GM12801 (cell line): ENCODE data around the gene TBC1D20.

Experiments
- TF ChIP-seq, protein P1 (sequence below): IDR thresholded peaks from one replicate; pipeline ENCODE4 v1.5.1; 2011; ENCODE audit warnings: control low read depth; ENCODE audit not compliant: insufficient read length; ENCODE audit errors: extremely low read depth

The TBC1D20 gene

GRCh38 chr20:396619-397431 lies 65.5 kb downstream of the TBC1D20 start:
- TF ChIP-seq, protein P1, sequence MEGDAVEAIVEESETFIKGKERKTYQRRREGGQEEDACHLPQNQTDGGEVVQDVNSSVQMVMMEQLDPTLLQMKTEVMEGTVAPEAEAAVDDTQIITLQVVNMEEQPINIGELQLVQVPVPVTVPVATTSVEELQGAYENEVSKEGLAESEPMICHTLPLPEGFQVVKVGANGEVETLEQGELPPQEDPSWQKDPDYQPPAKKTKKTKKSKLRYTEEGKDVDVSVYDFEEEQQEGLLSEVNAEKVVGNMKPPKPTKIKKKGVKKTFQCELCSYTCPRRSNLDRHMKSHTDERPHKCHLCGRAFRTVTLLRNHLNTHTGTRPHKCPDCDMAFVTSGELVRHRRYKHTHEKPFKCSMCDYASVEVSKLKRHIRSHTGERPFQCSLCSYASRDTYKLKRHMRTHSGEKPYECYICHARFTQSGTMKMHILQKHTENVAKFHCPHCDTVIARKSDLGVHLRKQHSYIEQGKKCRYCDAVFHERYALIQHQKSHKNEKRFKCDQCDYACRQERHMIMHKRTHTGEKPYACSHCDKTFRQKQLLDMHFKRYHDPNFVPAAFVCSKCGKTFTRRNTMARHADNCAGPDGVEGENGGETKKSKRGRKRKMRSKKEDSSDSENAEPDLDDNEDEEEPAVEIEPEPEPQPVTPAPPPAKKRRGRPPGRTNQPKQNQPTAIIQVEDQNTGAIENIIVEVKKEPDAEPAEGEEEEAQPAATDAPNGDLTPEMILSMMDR: no peak

GRCh38 chr20:396252-396618 lies 66.1 kb downstream of the TBC1D20 start:
- TF ChIP-seq, protein P1: no peak

GRCh38 chr20:391041-391711 lies 71.2 kb downstream of the TBC1D20 start:
- TF ChIP-seq, protein P1: no peak

DNA sequence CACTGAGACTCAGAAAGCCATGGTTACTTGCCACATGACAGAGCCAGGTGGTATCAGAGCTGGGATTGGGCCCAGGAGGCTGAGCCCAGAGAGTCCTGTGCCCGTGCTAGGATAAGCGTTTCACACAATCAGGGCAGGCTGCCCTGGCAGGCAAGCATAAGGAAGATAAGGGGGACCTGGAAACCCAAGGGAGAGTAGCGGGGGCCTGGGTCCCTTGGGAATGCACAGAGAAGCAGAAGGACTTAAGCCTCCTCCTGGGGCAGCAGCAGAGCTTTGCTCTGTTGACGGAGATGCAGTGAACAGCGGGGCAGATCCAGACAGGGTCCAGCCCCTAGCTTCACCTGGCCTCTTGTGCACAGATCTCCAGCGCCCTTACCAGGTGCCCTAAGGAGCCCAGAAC lies 73.1 kb downstream of the TBC1D20 start:
- TF ChIP-seq, protein P1: no peak

DNA sequence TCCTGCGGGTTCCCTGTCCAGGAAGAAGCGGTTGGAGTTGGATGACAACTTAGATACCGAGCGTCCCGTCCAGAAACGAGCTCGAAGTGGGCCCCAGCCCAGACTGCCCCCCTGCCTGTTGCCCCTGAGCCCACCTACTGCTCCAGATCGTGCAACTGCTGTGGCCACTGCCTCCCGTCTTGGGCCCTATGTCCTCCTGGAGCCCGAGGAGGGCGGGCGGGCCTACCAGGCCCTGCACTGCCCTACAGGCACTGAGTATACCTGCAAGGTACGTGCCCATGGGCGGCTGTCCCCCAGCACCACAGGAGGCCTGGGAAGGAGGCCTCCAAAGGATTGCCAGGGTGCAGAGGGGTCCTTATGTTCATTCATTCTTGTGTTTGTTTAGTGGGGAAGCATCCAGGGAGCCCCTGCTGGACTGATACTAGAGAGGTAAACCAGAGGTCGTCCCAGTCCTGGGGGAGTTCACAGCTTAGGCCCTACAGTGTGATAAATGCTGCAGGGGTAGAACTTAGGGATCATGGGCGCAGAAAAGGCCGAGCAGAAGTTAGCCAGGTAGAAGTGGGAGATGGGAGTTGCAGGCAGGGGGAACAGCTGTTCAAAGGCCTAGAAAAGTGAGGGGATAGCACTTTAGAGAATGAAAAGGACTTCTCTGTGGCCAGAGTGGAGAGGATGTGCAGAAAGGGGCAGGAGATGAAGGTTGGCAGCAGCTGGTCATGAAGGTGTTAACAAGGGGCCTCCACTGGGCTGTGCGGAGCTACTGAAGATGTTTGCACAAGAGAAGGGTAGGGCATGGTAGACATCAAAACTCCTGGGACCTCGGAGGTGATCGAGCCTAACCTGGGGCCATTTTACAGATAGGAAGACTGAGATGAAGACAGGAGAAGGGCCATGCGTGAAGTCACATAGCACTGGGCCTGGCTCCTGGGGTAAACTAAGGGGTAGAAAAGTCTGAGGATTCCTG lies 74.0 kb downstream of the TBC1D20 start:
- TF ChIP-seq, protein P1: no peak

DNA sequence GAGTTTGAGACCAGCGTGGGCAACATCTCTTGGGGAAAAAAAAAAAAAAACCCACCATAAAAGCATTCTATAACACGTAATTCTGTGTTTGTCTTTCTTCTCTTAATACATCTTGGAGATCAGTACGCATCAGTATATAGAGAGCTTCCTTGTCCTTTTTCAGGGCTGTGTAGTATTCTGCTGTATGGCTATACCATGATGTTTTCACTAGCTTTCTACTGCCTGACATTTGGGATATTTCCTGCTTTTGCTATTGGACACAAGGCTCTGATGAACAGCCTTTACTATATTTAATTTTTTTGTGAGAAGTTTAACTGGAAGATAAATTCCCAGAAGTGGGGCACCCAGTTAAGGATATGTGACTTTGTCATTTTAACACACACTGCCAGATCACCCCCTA lies 74.8 kb downstream of the TBC1D20 start:
- TF ChIP-seq, protein P1: no peak
